NT2/D1 (cell line): ENCODE data around the gene ACSS3.
"Not testable (repeated sequence)": the region's sequence is repeated elsewhere in the genome, so short reads cannot be mapped to it uniquely, and the experiment has no call there.

ENCODE experiments used
- DNase-seq: peaks from one replicate; pipeline ENCODE4 v3.0.0-alpha.2; 2011; ENCODE audit warnings: low read depth, low spot score
- H3K27me3 ChIP-seq: 2 replicates; pipeline ENCODE4 v1.6.0; 2011; ENCODE audit warnings: mild to moderate bottlenecking; ENCODE audit not compliant: insufficient read length, insufficient read depth
- H3K36me3 ChIP-seq: 2 replicates; pipeline ENCODE4 v1.6.1; 2011; ENCODE audit warnings: mild to moderate bottlenecking, low read length, mixed read lengths; ENCODE audit not compliant: insufficient read depth, insufficient read length
- H3K4me1 ChIP-seq: 2 replicates; pipeline ENCODE4 v1.5.1; 2011; ENCODE audit not compliant: insufficient read depth, insufficient read length
- H3K4me3 ChIP-seq: 2 replicates; pipeline ENCODE4 v1.5.1; 2011; ENCODE audit warnings: low read depth; ENCODE audit not compliant: insufficient read length
- H3K9ac ChIP-seq: 2 replicates; pipeline ENCODE4 v1.6.0; 2011; ENCODE audit warnings: low read depth; ENCODE audit not compliant: insufficient read length
- H3K9me3 ChIP-seq: 2 replicates; pipeline ENCODE4 v1.5.1; 2011; ENCODE audit warnings: mild to moderate bottlenecking, low read length; ENCODE audit not compliant: insufficient read depth
- SUZ12 ChIP-seq: IDR thresholded peaks from 2 replicates; pipeline ENCODE4 v1.6.1; 2011; ENCODE audit not compliant: insufficient read length, insufficient read depth; ENCODE audit errors: extremely low read depth
- YY1 ChIP-seq: IDR thresholded peaks from 2 replicates; pipeline ENCODE4 v1.6.1; 2011; ENCODE audit not compliant: insufficient read length, insufficient read depth
- ZNF274 ChIP-seq: IDR thresholded peaks from 2 replicates; pipeline ENCODE4 v1.6.1; 2011; ENCODE audit warnings: mild to moderate bottlenecking, low read depth, low read length

Gene ACSS3

GRCh38 chr12:81094718-81095360, 17.0 kb downstream of the ACSS3 start:
- DNase-seq, result no peak
- Histone ChIP-seq H3K4me1 (no peaks in the 10 kb centered on the region), H3K36me3 (no peaks in the 10 kb centered on the region), H3K9me3 (no peaks in the 10 kb centered on the region), H3K4me3 (no peak overlapping the region), H3K9ac (no peak overlapping the region), H3K27me3 (no peaks in the 10 kb centered on the region)
- TF ChIP-seq YY1, result no peak
- no peak for TF ChIP-seq ZNF274

DNA sequence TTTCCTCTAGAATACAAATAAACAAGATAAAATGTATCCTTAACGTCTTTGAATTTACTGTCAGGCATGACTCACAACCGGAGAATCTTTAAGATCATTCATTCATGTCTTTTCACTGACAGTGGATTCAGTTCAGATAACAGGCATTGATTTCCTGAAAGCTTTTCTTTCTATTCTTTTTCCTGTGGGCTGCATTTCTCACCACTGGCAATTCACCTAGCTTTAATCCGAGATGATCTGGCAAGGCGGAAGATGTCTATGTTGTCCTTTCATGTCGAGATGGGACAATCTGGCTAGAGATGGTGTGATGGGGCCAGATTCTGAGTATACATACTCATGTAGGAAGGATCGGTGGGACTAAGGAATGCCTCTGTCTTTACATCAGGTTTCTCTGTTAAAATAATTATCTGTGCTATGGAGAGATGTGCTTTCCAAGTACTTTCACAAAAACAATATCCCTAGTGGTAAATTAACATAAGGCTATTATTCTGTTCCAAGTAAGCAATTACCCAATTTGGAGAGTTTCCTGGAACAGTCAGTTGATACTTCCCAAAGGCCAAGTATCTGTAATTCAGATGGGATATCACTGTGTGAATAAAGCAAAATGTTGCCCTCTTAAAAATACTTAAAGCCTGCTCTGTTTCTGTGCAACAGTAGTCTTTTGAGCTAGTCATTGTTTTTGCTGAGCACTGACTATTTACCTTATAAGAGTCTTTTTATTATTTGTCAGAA, 17.8 kb downstream of the ACSS3 start:
- no peak for DNase-seq
- no peaks in the 10 kb centered on the region for H3K4me1 ChIP-seq
- no peak overlapping the region for H3K9ac ChIP-seq
- H3K27me3 ChIP-seq, result no peaks in the 10 kb centered on the region
- H3K36me3 ChIP-seq, result no peaks in the 10 kb centered on the region
- TF ChIP-seq YY1, result no peak
- TF ChIP-seq SUZ12, result no peak
- no peak for TF ChIP-seq ZNF274
- H3K4me3 ChIP-seq, result no peak overlapping the region
- H3K9me3 ChIP-seq, result no peaks in the 10 kb centered on the region

DNA sequence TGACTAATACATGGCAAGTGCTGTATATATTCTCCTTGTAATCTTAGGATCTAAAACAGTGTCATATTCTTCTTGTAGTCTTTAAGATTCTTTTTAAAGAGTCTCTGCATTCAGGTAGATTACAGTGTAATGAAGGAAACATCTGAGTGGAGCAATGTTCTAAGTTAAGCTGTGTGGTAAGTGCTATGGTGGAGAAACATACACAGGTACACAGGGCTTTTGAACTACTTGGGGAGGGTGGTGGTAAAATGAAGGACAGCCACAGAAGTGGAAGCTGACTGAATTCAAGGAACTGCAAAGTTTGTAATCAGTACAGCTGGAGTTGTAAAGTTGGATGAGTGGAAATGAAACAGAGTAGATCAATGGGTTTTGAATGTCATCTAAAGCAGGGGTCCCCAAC, 27.8 kb downstream of the ACSS3 start:
- no peak overlapping the region for H3K4me3 ChIP-seq
- peaks cover 2% of the 10 kb centered on the region for H3K36me3 ChIP-seq
- no peaks in the 10 kb centered on the region for H3K9me3 ChIP-seq
- no peak for TF ChIP-seq ZNF274
- no peak for TF ChIP-seq SUZ12
- no peak for TF ChIP-seq YY1
- no peak overlapping the region for H3K9ac ChIP-seq
- DNase-seq, result no peak
- H3K4me1 ChIP-seq, result no peaks in the 10 kb centered on the region
- no peaks in the 10 kb centered on the region for H3K27me3 ChIP-seq

- Histone ChIP-seq H3K9ac (no peak overlapping the region), H3K27me3 (no peaks in the 10 kb centered on the region), H3K4me1 (no peaks in the 10 kb centered on the region), H3K36me3 (peaks cover 2% of the 10 kb centered on the region), H3K9me3 (no peaks in the 10 kb centered on the region), H3K4me3 (no peak overlapping the region)
- no peak for DNase-seq
- no peak for TF ChIP-seq YY1
- TF ChIP-seq ZNF274, result no peak
- TF ChIP-seq SUZ12, result no peak
Observed at GRCh38 chr12:81114226-81114625, 36.3 kb downstream of the ACSS3 start.

- not testable (repeated sequence) for H3K27me3 ChIP-seq, H3K9ac ChIP-seq, DNase-seq, H3K36me3 ChIP-seq, H3K4me1 ChIP-seq, H3K4me3 ChIP-seq, H3K9me3 ChIP-seq
Observed at GRCh38 chr12:81119069-81119468, 41.2 kb downstream of the ACSS3 start.

DNA sequence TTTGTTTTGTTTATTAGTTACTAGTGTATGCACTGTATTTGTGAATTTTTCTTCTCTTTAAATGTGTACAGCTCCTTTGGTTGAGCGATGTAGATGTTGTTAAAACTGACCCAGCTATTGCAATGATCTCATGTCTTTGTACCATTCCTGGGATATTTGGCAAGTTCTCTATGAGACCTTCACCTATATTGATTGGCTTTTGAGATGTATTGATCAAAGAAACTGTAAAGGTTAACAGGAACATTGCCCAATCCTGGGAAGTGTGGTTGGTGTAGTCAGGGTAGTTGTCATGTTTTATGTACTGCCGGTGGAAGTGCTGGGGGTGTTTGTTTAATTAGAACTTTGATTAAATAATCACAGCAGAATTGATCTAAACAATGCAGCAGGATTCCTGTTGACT, 43.1 kb downstream of the ACSS3 start:
- Histone ChIP-seq H3K36me3 (no peaks in the 10 kb centered on the region), H3K9me3 (no peaks in the 10 kb centered on the region), H3K4me1 (no peaks in the 10 kb centered on the region), H3K4me3 (no peak overlapping the region), H3K27me3 (no peaks in the 10 kb centered on the region), H3K9ac (no peak overlapping the region)
- no peak for DNase-seq
- TF ChIP-seq SUZ12 (no peak), ZNF274 (no peak), YY1 (no peak)

GRCh38 chr12:81123611-81124010, 45.7 kb downstream of the ACSS3 start:
- TF ChIP-seq ZNF274, result no peak
- no peak for TF ChIP-seq YY1
- TF ChIP-seq SUZ12, result no peak
- no peak overlapping the region for H3K9ac ChIP-seq
- DNase-seq, result no peak
- H3K4me1 ChIP-seq, result no peaks in the 10 kb centered on the region
- H3K9me3 ChIP-seq, result no peaks in the 10 kb centered on the region
- H3K4me3 ChIP-seq, result no peak overlapping the region
- no peaks in the 10 kb centered on the region for H3K27me3 ChIP-seq
- H3K36me3 ChIP-seq, result no peaks in the 10 kb centered on the region
